Lung (tissue), 12 donors: ENCODE measurements around the gene SIGLEC1. TPM values are rescaled to one million over a fixed set of nuclear protein-coding genes. Genes with fewer than 3 reads are reported as not detected.

Experiments
- ATAC-seq: fragments of 200-7000 bp; cut with Tn5 transposase; one replicate; pipeline ENCODE4 v1.9.1; 2020; ENCODE audit warnings: moderate number of reproducible peaks; ENCODE audit not compliant: insufficient read depth, low FRiP score
- DNase-seq, 3 donors: peaks; one replicate each; pipeline ENCODE4 v3.0.0-alpha.2; 2013 to 2017
- H3K27ac ChIP-seq, 2 donors: one replicate each; pipeline ENCODE4 v1.5.1; 2013; ENCODE audit warnings: mild to moderate bottlenecking in 2 of 2, moderate library complexity in 2 of 2, control low read depth in 1 of 2, inconsistent platforms in 1 of 2, low read depth in 1 of 2, low read length in 1 of 2
- H3K27me3 ChIP-seq, 3 donors: one replicate each; pipeline ENCODE4 v1.5.1; 2013; ENCODE audit warnings: low read length in 2 of 3; ENCODE audit not compliant: control insufficient read depth in 3 of 3, insufficient read depth in 3 of 3
- H3K36me3 ChIP-seq, 4 donors: one replicate each; pipeline ENCODE4 v1.5.1; 2013; ENCODE audit warnings: low read length in 4 of 4, mild to moderate bottlenecking in 1 of 4, moderate library complexity in 1 of 4; ENCODE audit not compliant: control insufficient read depth in 4 of 4, insufficient read depth in 4 of 4
- H3K4me1 ChIP-seq, 5 donors: one replicate each; pipeline ENCODE4 v1.5.1; 2013; ENCODE audit warnings: low read length in 5 of 5, mild to moderate bottlenecking in 2 of 5, moderate library complexity in 1 of 5; ENCODE audit not compliant: control insufficient read depth in 5 of 5, insufficient read depth in 5 of 5
- H3K4me3 ChIP-seq: one replicate; pipeline ENCODE4 v1.5.1; 2013; ENCODE audit warnings: mild to moderate bottlenecking, control low read depth, moderate library complexity
- H3K9ac ChIP-seq, 2 donors: one replicate each; pipeline ENCODE4 v1.5.1; 2013; ENCODE audit warnings: low read length in 2 of 2, control low read depth in 1 of 2; ENCODE audit not compliant: insufficient read depth in 1 of 2
- H3K9me3 ChIP-seq, 4 donors: one replicate each; pipeline ENCODE4 v1.5.1; 2013; ENCODE audit warnings: low read length in 3 of 4, mild to moderate bottlenecking in 1 of 4, moderate library complexity in 1 of 4; ENCODE audit not compliant: control insufficient read depth in 4 of 4, insufficient read depth in 3 of 4
- CTCF ChIP-seq: IDR thresholded peaks from 2 replicates; pipeline ENCODE4 v1.5.1; 2012; ENCODE audit warnings: mild to moderate bottlenecking; ENCODE audit errors: control extremely low read depth, extremely low read depth
- WGBS, 2 donors: extraction: QIAGEN DNeasy Blood & Tissue Kit; methylation state at CpG; one replicate each; pipeline ENCODE4 v1.1.7; 2013; 5-methylcytosine and 5-hydroxymethylcytosine counted together
- polyA plus RNA-seq, 2 donors: library from polyadenylated mRNA; stranded (reverse); fragments of 200-250 nt; gene quantifications; one replicate each; pipeline ENCODE4 v1.2.1, GENCODE V29; 2013
- total RNA-seq, 2 donors: library from RNA; depleted of rRNA in 1 of 2; stranded (reverse); fragments of >200 nt in 1 of 2; gene quantifications; one replicate each; pipeline ENCODE4 v1.2.1, GENCODE V29; 2014 to 2021
- donor health status: control.
- donor health status: control.
- donor health status: Bipolar disorder and iron deficiency.
- donor health status: healthy.
- donor health status: DM: yes; HTN: yes; CAD: no.

The SIGLEC1 gene
- total and polyA plus RNA-seq, 4 donors, result 3.7 to 34.2 (median 18.7) TPM

GRCh38 chr20:3674995-3675900, 37.2 kb downstream of the SIGLEC1 start:
- no peak for DNase-seq
- 49% methylated on average over 13 of the region's 13 CpGs for WGBS, 2 donors
- Histone ChIP-seq H3K9me3 (peaks cover 0 to 4% (median 0%) of the 10 kb centered on the region in 4 donors), H3K36me3 (no peaks in the 10 kb centered on the region), H3K4me1 (peaks cover 0 to 40% (median 11%) of the 10 kb centered on the region in 5 donors), H3K27ac (no peak overlapping the region), H3K9ac (no peak overlapping the region), H3K4me3 (no peak overlapping the region), H3K27me3 (peaks cover 0 to 40% (median 5%) of the 10 kb centered on the region in 3 donors)
- no peak for TF ChIP-seq CTCF
- ATAC-seq, result no peak

- Histone ChIP-seq H3K9ac (no peak overlapping the region), H3K4me1 (peaks cover 0 to 32% (median 10%) of the 10 kb centered on the region in 5 donors), H3K36me3 (no peaks in the 10 kb centered on the region), H3K27me3 (peaks cover 0 to 40% (median 5%) of the 10 kb centered on the region in 3 donors), H3K9me3 (peaks cover 0 to 4% (median 0%) of the 10 kb centered on the region in 4 donors), H3K27ac (no peak overlapping the region), H3K4me3 (no peak overlapping the region)
- TF ChIP-seq CTCF, result no peak
- WGBS, 2 donors, result 70 to 73% methylated on average over 9 to 10 of the region's 10 CpGs
- ATAC-seq, result no peak
- DNase-seq, result no peak
Measured at GRCh38 chr20:3674447-3674846, 38.0 kb downstream of the SIGLEC1 start.

GRCh38 chr20:3673221-3674070, 39.0 kb downstream of the SIGLEC1 start:
- DNase-seq, result no peak
- peaks cover 0 to 40% (median 5%) of the 10 kb centered on the region in 3 donors for H3K27me3 ChIP-seq
- 43 to 46% methylated on average over 81 to 90 of the region's 90 CpGs for WGBS, 2 donors

More at GRCh38 chr20:3673221-3674070, 39.0 kb downstream of the SIGLEC1 start:
- no peaks in the 10 kb centered on the region for H3K36me3 ChIP-seq
- no peak overlapping the region for H3K27ac ChIP-seq
- H3K4me3 ChIP-seq, result no peak overlapping the region
- peaks cover 0 to 22% (median 6%) of the 10 kb centered on the region in 5 donors for H3K4me1 ChIP-seq
- H3K9ac ChIP-seq, result no peak overlapping the region
- peaks cover 0 to 4% (median 0%) of the 10 kb centered on the region in 4 donors for H3K9me3 ChIP-seq
- no peak for TF ChIP-seq CTCF
- no peak for ATAC-seq
